GM12878 (cell line): ENCODE measurements around the gene HMGCS1. TPM values are rescaled to one million over a fixed set of nuclear protein-coding genes. Genes with fewer than 3 reads are reported as not detected.

Experiments
- ATAC-seq: fragments of 200-7000 bp; cut with Tn5 transposase; 3 replicates; pipeline ENCODE4 v1.9.1; 2020; ENCODE audit warnings: mild to moderate bottlenecking, moderate library complexity
- BruUV-seq: library from RNA; stranded (reverse); fragments of 400-500 nt; replicated peaks from 2 replicates; lab custom pipeline; 2021; lab: Mats Ljungman, UMichigan
- CTCF ChIA-PET: fragments of 300-600 bp; sonication (Branson Sonifier 250); formaldehyde crosslinking; extraction: SDS; loops from one replicate; lab custom pipeline; 2021; ENCODE audit warnings: inconsistent platforms; lab: Yijun Ruan, JAX
- POLR2A ChIA-PET: fragments of 350-600 bp; formaldehyde crosslinking; extraction: SDS; loops from one replicate; lab custom pipeline; 2021; ENCODE audit warnings: inconsistent platforms; lab: Charles Lee
- RAD21 ChIA-PET: fragments of 300-600 bp; sonication (Branson Sonifier 250); formaldehyde crosslinking; loops from one replicate; lab custom pipeline; 2023; ENCODE audit warnings: antibody characterized with exemption; ENCODE audit not compliant: unreplicated experiment; lab: Charles Lee
- SMC1A ChIA-PET: fragments of 300-600 bp; sonication (Branson Sonifier 250); formaldehyde crosslinking; loops from one replicate; lab custom pipeline; 2023; ENCODE audit not compliant: unreplicated experiment, uncharacterized antibody; lab: Charles Lee
- DNase-seq: peaks from one replicate; pipeline ENCODE4 v3.0.0-alpha.2; 2011; ENCODE audit warnings: low read depth, low spot score
- FAIRE-seq: peaks from 3 replicates; lab custom pipeline; 2011; peaks lifted over from hg19 to GRCh38; lab: Jason Lieb, UNC
- H2AFZ ChIP-seq: 2 replicates; pipeline ENCODE4 v1.6.0; 2011; ENCODE audit warnings: low read depth, low read length, control low read depth; ENCODE audit not compliant: control insufficient read depth
- H3K27ac ChIP-seq: 2 replicates; pipeline ENCODE4 v1.5.1; 2011; ENCODE audit warnings: control low read depth; ENCODE audit not compliant: control insufficient read depth, insufficient read depth
- H3K27me3 ChIP-seq, 2 experiments: replicated peaks in 1 of 2; 2 replicates each; pipeline versions ENCODE4 v1.6.0 to v1.6.1; 2011; ENCODE audit warnings: low read length in 1 of 2; ENCODE audit not compliant: control insufficient read depth in 2 of 2, insufficient read depth in 2 of 2
- H3K36me3 ChIP-seq, 2 experiments: 2 replicates each; pipeline ENCODE4 v1.5.1; 2011; ENCODE audit warnings: low read length in 1 of 2; ENCODE audit not compliant: control insufficient read depth in 2 of 2, insufficient read depth in 2 of 2
- H3K4me1 ChIP-seq: 2 replicates; pipeline ENCODE4 v1.6.1; 2011; ENCODE audit warnings: mild to moderate bottlenecking, low read length, moderate library complexity, mixed read lengths; ENCODE audit not compliant: control insufficient read depth, insufficient read depth
- H3K4me2 ChIP-seq: 2 replicates; pipeline ENCODE4 v1.6.0; 2011; ENCODE audit warnings: control low read depth; ENCODE audit not compliant: control insufficient read depth, insufficient read depth
- H3K4me3 ChIP-seq: fragments of 200-600 bp; sonication (generic); 2 replicates; pipeline ENCODE4 v1.5.1; 2016
- H3K79me2 ChIP-seq: 2 replicates; pipeline ENCODE4 v1.6.0; 2011; ENCODE audit warnings: low read length; ENCODE audit not compliant: control insufficient read depth, insufficient read depth
- H3K9ac ChIP-seq: 2 replicates; pipeline ENCODE4 v1.8.0; 2011; ENCODE audit warnings: low read length, control low read depth, mixed read lengths; ENCODE audit not compliant: control insufficient read depth, insufficient read depth
- H3K9me3 ChIP-seq: replicated peaks from 3 replicates; pipeline ENCODE4 v1.5.1; 2011; ENCODE audit warnings: mild to moderate bottlenecking, low read length; ENCODE audit not compliant: control insufficient read depth, insufficient read depth
- H4K20me1 ChIP-seq: 2 replicates; pipeline ENCODE4 v1.6.0; 2011; ENCODE audit not compliant: control insufficient read depth, insufficient read depth
- ATF7 ChIP-seq: fragments of 450-650 bp; IDR thresholded peaks from 2 replicates; pipeline ENCODE4 v1.6.1; 2016; ENCODE audit warnings: low read depth, mild to moderate bottlenecking
- BRCA1 ChIP-seq: IDR thresholded peaks from 2 replicates; pipeline ENCODE4 v1.6.1; 2011; ENCODE audit warnings: low read depth, low read length, improper control_type of control experiment
- CEBPB ChIP-seq, 2 experiments: fragments of 150-350 bp in 1 of 2; IDR thresholded peaks; 2 replicates each; pipeline ENCODE4 v1.6.1; 2012 to 2014; ENCODE audit warnings: low read depth in 2 of 2, low read length in 2 of 2, borderline replicate concordance in 1 of 2, inconsistent platforms in 1 of 2
- ETV6 ChIP-seq, 2 experiments: fragments of 450-650 bp in 1 of 2; IDR thresholded peaks in 1 of 2; conservative IDR thresholded peaks in 1 of 2; 2 replicates each; pipeline ENCODE4 v1.6.1; 2014; ENCODE audit warnings: antibody characterized with exemption in 1 of 2, borderline replicate concordance in 1 of 2, low read depth in 1 of 2, mild to moderate bottlenecking in 1 of 2, moderate library complexity in 1 of 2
- FOXM1 ChIP-seq: IDR thresholded peaks from 2 replicates; pipeline ENCODE4 v1.6.1; 2012; ENCODE audit warnings: low read depth, mild to moderate bottlenecking, inconsistent platforms, low read length, moderate library complexity
- NR2C2 ChIP-seq: IDR thresholded peaks from 2 replicates; pipeline ENCODE4 v1.6.1; 2011; ENCODE audit warnings: borderline replicate concordance, low read depth; ENCODE audit not compliant: control insufficient read depth, insufficient read length
- NRF1 ChIP-seq: conservative IDR thresholded peaks from 2 replicates; pipeline ENCODE4 v1.6.1; 2011; ENCODE audit warnings: mild to moderate bottlenecking, low read depth, low read length, improper control_type of control experiment
- RELA ChIP-seq: fragments of 450-650 bp; IDR thresholded peaks from 2 replicates; pipeline ENCODE4 v1.8.0; 2014; ENCODE audit warnings: borderline replicate concordance; ENCODE audit not compliant: partially characterized antibody
- RFX5 ChIP-seq: IDR thresholded peaks from 2 replicates; pipeline ENCODE4 v1.6.1; 2011; ENCODE audit warnings: low read depth, low read length, improper control_type of control experiment
- SIN3A ChIP-seq: IDR thresholded peaks from 2 replicates; pipeline ENCODE4 v1.6.1; 2012; ENCODE audit warnings: low read depth, low read length, improper control_type of control experiment
- YY1 ChIP-seq: IDR thresholded peaks from 2 replicates; pipeline ENCODE4 v1.6.1; 2011; ENCODE audit warnings: low read depth, mild to moderate bottlenecking, low read length
- ZNF274 ChIP-seq: IDR thresholded peaks from one replicate; pipeline ENCODE4 v1.8.0; 2011; ENCODE audit not compliant: insufficient read length, insufficient read depth
- ZNF622 ChIP-seq: fragments of 450-650 bp; IDR thresholded peaks from 2 replicates; pipeline ENCODE4 v1.6.1; 2017; ENCODE audit warnings: mild to moderate bottlenecking, inconsistent platforms
- WGBS: methylation state at CpG from one replicate; pipeline ENCODE4 v1.1.6; 2016; ENCODE audit warnings: low lambda C conversion rate; ENCODE audit not compliant: insufficient replicate concordance, insufficient coverage; ENCODE audit errors: missing lambda C conversion rate; 5-methylcytosine and 5-hydroxymethylcytosine counted together
- in situ Hi-C: fragments of 300-500 bp; cut with MboI; formaldehyde crosslinking; loops from 9 replicates; pipeline ENCODE4 v1.14.3; 2018; ENCODE audit warnings: mixed read lengths
- intact Hi-C: fragments of 100-400 bp; cut with micrococcal nuclease; formaldehyde crosslinking; loops from one replicate; pipeline ENCODE4 v1.14.2; 2022; ENCODE audit not compliant: unreplicated experiment
- polyA plus RNA-seq, 11 experiments: library from polyadenylated mRNA; depleted of rRNA in 4 of 11; unstranded in 6 of 11; stranded (reverse) in 5 of 11; fragments of >200 nt; fragmentation: Nextera tagmentation in 4 of 11; fragmentation: Illumina TruSeq in 1 of 11; extraction: Ambion mirVana in 4 of 11; extraction: Trizol in 1 of 11; gene quantifications; 1 replicate in 1 of 11; 2 replicates in 10 of 11; pipeline versions ENCODE4 v1.2.1 to v1.2.3, GENCODE V29; 2011 to 2016; ENCODE audit warnings: inconsistent platforms in 2 of 11, missing spikeins in 2 of 11, low read depth in 1 of 11
- total RNA-seq, 4 experiments: library from RNA; depleted of rRNA in 3 of 4; stranded (reverse); fragments of >200 nt in 3 of 4; fragmentation: Illumina TruSeq in 1 of 4; extraction: Trizol in 1 of 4; gene quantifications; 2 replicates each; pipeline versions ENCODE4 v1.2.1 to v1.2.3, GENCODE V29; 2013 to 2021
- TF ChIP-seq, protein P1 (sequence below): fragments of 450-650 bp; IDR thresholded peaks from 2 replicates; pipeline ENCODE4 v1.6.1; 2018; ENCODE audit warnings: borderline replicate concordance, mild to moderate bottlenecking; ENCODE audit not compliant: partially characterized antibody
- TF ChIP-seq, protein P2 (sequence below): IDR thresholded peaks from 2 replicates; pipeline ENCODE4 v1.6.1; 2011; ENCODE audit warnings: mild to moderate bottlenecking, low read depth, low read length, moderate library complexity; ENCODE audit not compliant: insufficient replicate concordance
- TF ChIP-seq, protein P3 (sequence below), 3 experiments: IDR thresholded peaks in 2 of 3; conservative IDR thresholded peaks in 1 of 3; 2 replicates each; pipeline ENCODE4 v1.5.1; 2011; ENCODE audit warnings: low read depth in 3 of 3, low read length in 3 of 3, mild to moderate bottlenecking in 3 of 3, control low read depth in 2 of 3, moderate library complexity in 2 of 3, inconsistent platforms in 1 of 3, mixed read lengths in 1 of 3; ENCODE audit not compliant: control insufficient read depth in 2 of 3, insufficient read depth in 1 of 3; ENCODE audit errors: extremely low read depth in 1 of 3

The HMGCS1 gene
- total and polyA plus RNA-seq, 10 of the 15 experiments (the other 5 are each of a cell fraction or from before 2014, with no cell fraction given): 24.0 to 193 (median 108) TPM

GRCh38 chr5:43332401-43332800 is 19.2 kb upstream of the HMGCS1 start:
- no peak overlapping the region for H3K4me2 ChIP-seq
- peaks cover 6% of the 10 kb centered on the region; the same call in 2 of the 3 replicates for H3K9me3 ChIP-seq
- H3K4me1 ChIP-seq: no peaks in the 10 kb centered on the region
- POLR2A ChIA-PET: no interaction called here
- no TSS peak for BruUV-seq
- no peaks in the 10 kb centered on the region for H3K27me3 ChIP-seq
- intact Hi-C loops: no loop called here
- no peak for ATAC-seq
- in situ Hi-C loops: no loop called here
- H4K20me1 ChIP-seq: no peaks in the 10 kb centered on the region
- H3K27ac ChIP-seq: no peak overlapping the region
- no peak overlapping the region for H2AFZ ChIP-seq
- WGBS: 0% methylated on average over 1 of the region's 1 CpG
- H3K79me2 ChIP-seq: no peaks in the 10 kb centered on the region
- RAD21 ChIA-PET: no interaction called here
- TF ChIP-seq ATF7 (no peak), SIN3A (no peak), FOXM1 (no peak), NR2C2 (no peak), ETV6 (conservative IDR thresholded peaks at IDR 0.05 in 1 of 2, IDR thresholded peaks at IDR 0.05 in 1 of 2; ENCODE audit: borderline replicate concordance in 1 of 2, low read depth in 1 of 2) (no peak), ZNF622 (no peak), RELA (no peak), RFX5 (no peak), CEBPB (IDR thresholded peaks at IDR 0.05; ENCODE audit: borderline replicate concordance in 1 of 2, low read depth in 2 of 2, low read length in 2 of 2) (no peak), BRCA1 (no peak), ZNF274 (no peak), YY1 (no peak), NRF1 (no peak)
- TF ChIP-seq, protein P1, sequence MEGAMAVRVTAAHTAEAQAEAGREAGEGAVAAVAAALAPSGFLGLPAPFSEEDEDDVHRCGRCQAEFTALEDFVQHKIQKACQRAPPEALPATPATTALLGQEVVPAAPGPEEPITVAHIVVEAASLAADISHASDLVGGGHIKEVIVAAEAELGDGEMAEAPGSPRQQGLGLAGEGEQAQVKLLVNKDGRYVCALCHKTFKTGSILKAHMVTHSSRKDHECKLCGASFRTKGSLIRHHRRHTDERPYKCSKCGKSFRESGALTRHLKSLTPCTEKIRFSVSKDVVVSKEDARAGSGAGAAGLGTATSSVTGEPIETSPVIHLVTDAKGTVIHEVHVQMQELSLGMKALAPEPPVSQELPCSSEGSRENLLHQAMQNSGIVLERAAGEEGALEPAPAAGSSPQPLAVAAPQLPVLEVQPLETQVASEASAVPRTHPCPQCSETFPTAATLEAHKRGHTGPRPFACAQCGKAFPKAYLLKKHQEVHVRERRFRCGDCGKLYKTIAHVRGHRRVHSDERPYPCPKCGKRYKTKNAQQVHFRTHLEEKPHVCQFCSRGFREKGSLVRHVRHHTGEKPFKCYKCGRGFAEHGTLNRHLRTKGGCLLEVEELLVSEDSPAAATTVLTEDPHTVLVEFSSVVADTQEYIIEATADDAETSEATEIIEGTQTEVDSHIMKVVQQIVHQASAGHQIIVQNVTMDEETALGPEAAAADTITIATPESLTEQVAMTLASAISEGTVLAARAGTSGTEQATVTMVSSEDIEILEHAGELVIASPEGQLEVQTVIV: no peak
- TF ChIP-seq, protein P2, sequence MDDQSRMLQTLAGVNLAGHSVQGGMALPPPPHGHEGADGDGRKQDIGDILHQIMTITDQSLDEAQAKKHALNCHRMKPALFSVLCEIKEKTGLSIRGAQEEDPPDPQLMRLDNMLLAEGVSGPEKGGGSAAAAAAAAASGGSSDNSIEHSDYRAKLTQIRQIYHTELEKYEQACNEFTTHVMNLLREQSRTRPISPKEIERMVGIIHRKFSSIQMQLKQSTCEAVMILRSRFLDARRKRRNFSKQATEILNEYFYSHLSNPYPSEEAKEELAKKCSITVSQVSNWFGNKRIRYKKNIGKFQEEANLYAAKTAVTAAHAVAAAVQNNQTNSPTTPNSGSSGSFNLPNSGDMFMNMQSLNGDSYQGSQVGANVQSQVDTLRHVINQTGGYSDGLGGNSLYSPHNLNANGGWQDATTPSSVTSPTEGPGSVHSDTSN: no peak
- TF ChIP-seq, protein P3, sequence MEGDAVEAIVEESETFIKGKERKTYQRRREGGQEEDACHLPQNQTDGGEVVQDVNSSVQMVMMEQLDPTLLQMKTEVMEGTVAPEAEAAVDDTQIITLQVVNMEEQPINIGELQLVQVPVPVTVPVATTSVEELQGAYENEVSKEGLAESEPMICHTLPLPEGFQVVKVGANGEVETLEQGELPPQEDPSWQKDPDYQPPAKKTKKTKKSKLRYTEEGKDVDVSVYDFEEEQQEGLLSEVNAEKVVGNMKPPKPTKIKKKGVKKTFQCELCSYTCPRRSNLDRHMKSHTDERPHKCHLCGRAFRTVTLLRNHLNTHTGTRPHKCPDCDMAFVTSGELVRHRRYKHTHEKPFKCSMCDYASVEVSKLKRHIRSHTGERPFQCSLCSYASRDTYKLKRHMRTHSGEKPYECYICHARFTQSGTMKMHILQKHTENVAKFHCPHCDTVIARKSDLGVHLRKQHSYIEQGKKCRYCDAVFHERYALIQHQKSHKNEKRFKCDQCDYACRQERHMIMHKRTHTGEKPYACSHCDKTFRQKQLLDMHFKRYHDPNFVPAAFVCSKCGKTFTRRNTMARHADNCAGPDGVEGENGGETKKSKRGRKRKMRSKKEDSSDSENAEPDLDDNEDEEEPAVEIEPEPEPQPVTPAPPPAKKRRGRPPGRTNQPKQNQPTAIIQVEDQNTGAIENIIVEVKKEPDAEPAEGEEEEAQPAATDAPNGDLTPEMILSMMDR (IDR thresholded peaks at IDR 0.05 in 2 of 3, conservative IDR thresholded peaks at IDR 0.05 in 1 of 3; ENCODE audit: control insufficient read depth in 2 of 3, extremely low read depth in 1 of 3, insufficient read depth in 1 of 3, low read depth in 3 of 3, low read length in 3 of 3): no peak
- SMC1A ChIA-PET: no interaction called here
- H3K36me3 ChIP-seq: no peaks in the 10 kb centered on the region
- no peak for DNase-seq
- H3K4me3 ChIP-seq: no peak overlapping the region
- no peak overlapping the region for H3K9ac ChIP-seq
- CTCF ChIA-PET: no interaction called here
- no peak for FAIRE-seq
